K562 (cell line): Measurements from ENCODE around the gene GOLGA6L26. TPM values are rescaled to one million over a fixed set of nuclear protein-coding genes. Genes with fewer than 3 reads are reported as not detected.
"Not testable (repeated sequence)": the region's sequence is repeated elsewhere in the genome, so short reads cannot be mapped to it uniquely, and the experiment has no call there.

Experiments
- ATAC-seq: fragments of 200-7000 bp; cut with Tn5 transposase; 3 replicates; pipeline ENCODE4 v1.9.1; 2020; ENCODE audit warnings: moderate library complexity
- BruUV-seq: library from RNA; stranded (reverse); fragments of 400-500 nt; replicated peaks from 2 replicates; lab custom pipeline; 2021; lab: Mats Ljungman, UMichigan
- CTCF ChIA-PET: fragments of 300-600 bp; formaldehyde crosslinking; extraction: SDS; loops from one replicate; lab custom pipeline; 2021; ENCODE audit warnings: low intra/inter-chr PET ratio; lab: Yijun Ruan, JAX
- POLR2A ChIA-PET: fragments of 300-600, 350-650 bp; sonication (Branson Sonifier 250); formaldehyde crosslinking; extraction: SDS; loops from one replicate; lab custom pipeline; 2021; ENCODE audit warnings: antibody characterized with exemption, inconsistent platforms; lab: Yijun Ruan, JAX
- DNase-seq, 4 experiments: peaks; one replicate each; pipeline versions ENCODE4 v3.0.0 to v3.0.0-alpha.2; 2011 to 2018; ENCODE audit warnings: low spot score in 3 of 4, mixed read lengths in 3 of 4; ENCODE audit errors: extremely low read depth in 1 of 4
- FAIRE-seq: peaks from 2 replicates; lab custom pipeline; 2011; peaks lifted over from hg19 to GRCh38; lab: Jason Lieb, UNC
- H2AFZ ChIP-seq: 2 replicates; pipeline ENCODE4 v1.6.0; 2011; ENCODE audit warnings: low read depth, low read length, control low read depth, inconsistent platforms
- H3K27ac ChIP-seq: fragments of 200-600 bp; 3 replicates; pipeline ENCODE4 v1.8.0; 2011; ENCODE audit warnings: low read depth, mild to moderate bottlenecking, control low read depth, inconsistent platforms, low read length, moderate library complexity, mixed read lengths; ENCODE audit errors: extremely low read depth
- H3K27me3 ChIP-seq, 2 experiments: fragments of 300-600 bp in 1 of 2; 2 replicates in 1 of 2; 3 replicates in 1 of 2; pipeline versions ENCODE4 v1.6.0 to v1.8.0; 2011; ENCODE audit warnings: inconsistent platforms in 2 of 2, low read length in 2 of 2, mild to moderate bottlenecking in 1 of 2, mixed read lengths in 1 of 2, moderate library complexity in 1 of 2; ENCODE audit not compliant: control insufficient read depth in 2 of 2, insufficient read depth in 2 of 2
- H3K36me3 ChIP-seq: fragments of 300-600 bp; 3 replicates; pipeline ENCODE4 v1.8.0; 2011; ENCODE audit warnings: mild to moderate bottlenecking, low read length, inconsistent platforms; ENCODE audit not compliant: control insufficient read depth, insufficient read depth
- H3K4me1 ChIP-seq, 2 experiments: fragments of 200-600 bp in 1 of 2; replicated peaks in 1 of 2; 2 replicates in 1 of 2; 3 replicates in 1 of 2; pipeline versions ENCODE4 v1.5.1 to v1.8.0; 2011; ENCODE audit warnings: inconsistent platforms in 2 of 2, low read length in 2 of 2, mild to moderate bottlenecking in 1 of 2, mixed read lengths in 1 of 2, moderate library complexity in 1 of 2; ENCODE audit not compliant: control insufficient read depth in 2 of 2, insufficient read depth in 2 of 2
- H3K4me2 ChIP-seq: 2 replicates; pipeline ENCODE4 v1.6.1; 2011; ENCODE audit warnings: low read length, control low read depth, inconsistent platforms, mixed read lengths; ENCODE audit not compliant: insufficient read depth
- H3K4me3 ChIP-seq: fragments of 200-600 bp; sonication (generic), shearing (Covaris generic); 2 replicates; pipeline ENCODE4 v1.5.1; 2016; ENCODE audit warnings: control low read depth, inconsistent platforms
- H3K79me2 ChIP-seq: fragments of 200-600 bp; 3 replicates; pipeline ENCODE4 v1.8.0; 2011; ENCODE audit warnings: low read length, inconsistent platforms; ENCODE audit not compliant: control insufficient read depth, insufficient read depth
- H3K9ac ChIP-seq, 2 experiments: 2 replicates each; pipeline versions ENCODE4 v1.6.0 to v1.6.1; 2011; ENCODE audit warnings: low read depth in 2 of 2, low read length in 2 of 2, control low read depth in 1 of 2, inconsistent platforms in 1 of 2, mild to moderate bottlenecking in 1 of 2, mixed read lengths in 1 of 2; ENCODE audit not compliant: insufficient read depth in 1 of 2
- H3K9me1 ChIP-seq: one replicate; pipeline ENCODE4 v1.6.0; 2011; ENCODE audit warnings: inconsistent platforms, mild to moderate bottlenecking, low read length, moderate library complexity; ENCODE audit not compliant: control insufficient read depth, insufficient read depth
- H3K9me3 ChIP-seq: replicated peaks from 2 replicates; pipeline ENCODE4 v1.5.1; 2011; ENCODE audit warnings: low read depth, low read length, inconsistent platforms; ENCODE audit not compliant: control insufficient read depth, insufficient read depth
- H4K20me1 ChIP-seq: replicated peaks from 2 replicates; pipeline ENCODE4 v1.6.1; 2011; ENCODE audit warnings: low read length, inconsistent platforms, mixed read lengths; ENCODE audit not compliant: control insufficient read depth, insufficient read depth
- WGBS: fragments of 100-300 bp; shearing (Covaris generic); methylation state at CpG from one replicate; pipeline ENCODE4 v1.1.6; 2016; ENCODE audit warnings: low coverage, mixed read lengths; ENCODE audit not compliant: insufficient coverage; ENCODE audit errors: missing lambda C conversion rate; 5-methylcytosine and 5-hydroxymethylcytosine counted together
- in situ Hi-C: fragments of 300-500 bp; cut with MboI; formaldehyde crosslinking; loops from 4 replicates; pipeline ENCODE4 v1.15.0; 2018; ENCODE audit warnings: inconsistent platforms, mixed read lengths
- intact Hi-C: fragments of 100-400 bp; cut with micrococcal nuclease; formaldehyde crosslinking; loops from 2 replicates; pipeline ENCODE4 v1.14.2; 2022
- polyA plus RNA-seq, 8 experiments: library from polyadenylated mRNA; depleted of rRNA in 4 of 8; stranded (reverse) in 5 of 8; unstranded in 3 of 8; fragments of >200 nt; fragmentation: Nextera tagmentation in 2 of 8; fragmentation: Illumina TruSeq in 1 of 8; extraction: Ambion mirVana in 2 of 8; extraction: Trizol in 1 of 8; gene quantifications; 2 replicates each; pipeline versions ENCODE4 v1.2.1 to v1.2.3, GENCODE V29; 2011 to 2014; ENCODE audit warnings: inconsistent platforms in 1 of 8, missing spikeins in 1 of 8
- total RNA-seq, 7 experiments: library from RNA; depleted of rRNA in 6 of 7; stranded (reverse); fragments of >200 nt in 6 of 7; fragmentation: Illumina TruSeq in 2 of 7; extraction: Trizol in 2 of 7; gene quantifications; 2 replicates each; pipeline versions ENCODE4 v1.2.1 to v1.2.3, GENCODE V29; 2011 to 2021; ENCODE audit warnings: low replicate concordance in 1 of 7

Gene GOLGA6L26
- total and polyA plus RNA-seq, 9 of the 15 experiments (the other 6 are each of a cell fraction or from before 2014, with no cell fraction given): not detected

GRCh38 chr15:23378946-23379345 lies 45.0 kb upstream of the GOLGA6L26 start:
- H3K4me2 ChIP-seq, H3K79me2 ChIP-seq, DNase-seq, ATAC-seq, H3K9me1 ChIP-seq, BruUV-seq, H3K36me3 ChIP-seq, H3K9ac ChIP-seq, H3K9me3 ChIP-seq, FAIRE-seq, H3K4me1 ChIP-seq, CTCF ChIA-PET, in situ Hi-C loops, H4K20me1 ChIP-seq, H2AFZ ChIP-seq, POLR2A ChIA-PET, H3K27ac ChIP-seq, H3K4me3 ChIP-seq, intact Hi-C loops: not testable (repeated sequence)
- WGBS: 7% methylated on average over 13 of the region's 13 CpGs
- peaks cover 2 to 12% of the 10 kb centered on the region in 2 experiments; a peak in 4 of 5 replicates for H3K27me3 ChIP-seq

- CTCF ChIA-PET, H3K9me3 ChIP-seq, H3K79me2 ChIP-seq, H2AFZ ChIP-seq, DNase-seq, FAIRE-seq, H4K20me1 ChIP-seq, H3K9me1 ChIP-seq, H3K4me3 ChIP-seq, BruUV-seq, H3K4me2 ChIP-seq, POLR2A ChIA-PET, intact Hi-C loops, H3K36me3 ChIP-seq, H3K27ac ChIP-seq, H3K4me1 ChIP-seq, H3K27me3 ChIP-seq, ATAC-seq, in situ Hi-C loops, H3K9ac ChIP-seq: not testable (repeated sequence)
- WGBS: 24% methylated on average over 7 of the region's 11 CpGs
Observed at GRCh38 chr15:23374226-23374625, 40.2 kb upstream of the GOLGA6L26 start.

- intact Hi-C loops, DNase-seq, H3K27ac ChIP-seq, FAIRE-seq, H4K20me1 ChIP-seq, BruUV-seq, H3K9me3 ChIP-seq, ATAC-seq, POLR2A ChIA-PET, H3K9ac ChIP-seq, H3K4me1 ChIP-seq, H3K79me2 ChIP-seq, H3K9me1 ChIP-seq, H3K4me3 ChIP-seq, H3K4me2 ChIP-seq, H2AFZ ChIP-seq, H3K27me3 ChIP-seq, in situ Hi-C loops, H3K36me3 ChIP-seq, CTCF ChIA-PET: not testable (repeated sequence)
- 58% methylated on average over 10 of the region's 40 CpGs for WGBS
Observed at GRCh38 chr15:23372891-23373600, 39.0 kb upstream of the GOLGA6L26 start.
